GM15510 (cell line): Measurements from ENCODE around the gene COX6A2.

Source experiments
- POLR2A ChIP-seq: IDR thresholded peaks from 3 replicates; pipeline ENCODE4 v1.6.1; 2011; ENCODE audit warnings: borderline replicate concordance; ENCODE audit not compliant: insufficient read length; ENCODE audit errors: extremely low read depth

The COX6A2 gene

DNA sequence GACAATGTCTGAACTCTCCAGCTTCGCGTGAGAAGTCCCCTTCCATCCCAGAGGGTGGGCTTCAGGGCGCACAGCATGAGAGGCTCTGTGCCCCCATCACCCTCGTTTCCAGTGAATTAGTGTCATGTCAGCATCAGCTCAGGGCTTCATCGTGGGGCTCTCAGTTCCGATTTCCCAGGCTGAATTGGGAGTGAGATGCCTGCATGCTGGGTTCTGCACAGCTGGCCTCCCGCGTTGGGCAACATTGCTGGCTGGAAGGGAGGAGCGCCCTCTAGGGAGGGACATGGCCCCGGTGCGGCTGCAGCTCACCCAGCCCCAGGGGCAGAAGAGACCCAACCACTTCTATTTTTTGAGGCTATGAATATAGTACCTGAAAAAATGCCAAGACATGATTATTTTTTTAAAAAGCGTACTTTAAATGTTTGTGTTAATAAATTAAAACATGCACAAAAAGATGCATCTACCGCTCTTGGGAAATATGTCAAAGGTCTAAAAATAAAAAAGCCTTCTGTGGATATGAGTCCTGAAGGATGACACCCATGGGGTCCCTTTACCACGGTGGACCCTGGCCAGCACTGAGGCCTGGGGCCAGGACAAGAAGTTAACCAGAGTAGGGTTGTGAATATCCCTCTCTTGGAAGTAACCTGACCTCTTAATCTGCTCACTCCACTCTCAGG, 45.5 kb downstream of the COX6A2 start:
- TF ChIP-seq POLR2A, result no peak

DNA sequence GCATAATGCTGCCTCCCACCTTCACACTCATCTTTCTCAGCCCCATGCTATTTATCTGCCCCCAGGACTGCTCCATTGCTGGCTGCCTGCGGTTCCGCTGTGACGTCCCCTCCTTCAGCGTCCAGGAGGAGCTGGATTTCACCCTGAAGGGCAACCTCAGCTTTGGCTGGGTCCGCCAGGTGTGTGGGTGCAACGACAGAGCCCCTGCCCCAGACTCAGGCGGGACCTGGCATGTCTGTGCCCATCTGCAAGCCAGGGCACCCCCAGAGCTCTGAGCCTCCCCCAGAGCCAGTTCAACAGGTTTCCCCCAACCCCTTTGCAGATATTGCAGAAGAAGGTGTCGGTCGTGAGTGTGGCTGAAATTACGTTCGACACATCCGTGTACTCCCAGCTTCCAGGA, 48.0 kb downstream of the COX6A2 start:
- TF ChIP-seq POLR2A, result no peak
